ENCODE measurements around the gene TSNAXIP1.

The TSNAXIP1 gene

GRCh38 chr16:67782567-67783352, 23.9 kb upstream of the TSNAXIP1 start:
- no peak for TF ChIP-seq CTCF (IDR thresholded peaks at IDR 0.05; ENCODE audit: low read length, missing control alignments)
- no peak overlapping the region for H3K4me3 ChIP-seq (replicated peaks; ENCODE audit: low read depth, low read length)
- DNase-seq (ENCODE audit: low read depth): no peak

GRCh38 chr16:67783353-67783725, 23.4 kb upstream of the TSNAXIP1 start:
- DNase-seq (ENCODE audit: low read depth): no peak
- no peak for TF ChIP-seq CTCF (IDR thresholded peaks at IDR 0.05; ENCODE audit: low read length, missing control alignments)
- no peak overlapping the region for H3K4me3 ChIP-seq (replicated peaks; ENCODE audit: low read depth, low read length)

- no peak overlapping the region for H3K4me3 ChIP-seq (replicated peaks; ENCODE audit: low read depth, low read length)
- TF ChIP-seq CTCF (IDR thresholded peaks at IDR 0.05; ENCODE audit: low read length, missing control alignments): no peak
- DNase-seq (ENCODE audit: low read depth): no peak
Observed at GRCh38 chr16:67786491-67786890, 20.2 kb upstream of the TSNAXIP1 start.

- TF ChIP-seq CTCF (IDR thresholded peaks at IDR 0.05; ENCODE audit: low read length, missing control alignments): no peak
- no peak for DNase-seq (ENCODE audit: low read depth)
Observed at GRCh38 chr16:67790071-67790470, 16.6 kb upstream of the TSNAXIP1 start.

GRCh38 chr16:67796099-67796718, 10.5 kb upstream of the TSNAXIP1 start:
- no peak overlapping the region for H3K4me3 ChIP-seq (replicated peaks; ENCODE audit: low read depth, low read length)
- no peak for DNase-seq (ENCODE audit: low read depth)
- no peak for TF ChIP-seq CTCF (IDR thresholded peaks at IDR 0.05; ENCODE audit: low read length, missing control alignments)

More at GRCh38 chr16:67790071-67790470, 16.6 kb upstream of the TSNAXIP1 start:
- H3K4me3 ChIP-seq (replicated peaks; ENCODE audit: low read depth, low read length): no peak overlapping the region

GRCh38 chr16:67800338-67800926, 6.3 kb upstream of the TSNAXIP1 start:
- no peak for DNase-seq (ENCODE audit: low read depth)
- no peak for TF ChIP-seq CTCF (IDR thresholded peaks at IDR 0.05; ENCODE audit: low read length, missing control alignments)
- H3K4me3 ChIP-seq (replicated peaks; ENCODE audit: low read depth, low read length): no peak overlapping the region
